T-helper 2 cell (primary cell): ENCODE data around the gene CNTNAP2.
A peak's percentile ranks its signal among the peaks of the same experiment; 100 is the strongest.

ENCODE experiments used
- DNase-seq, 5 experiments: peaks; one replicate each; pipeline versions ENCODE4 v3.0.0 to v3.0.0-alpha.2; 2012 to 2022

The CNTNAP2 gene

GRCh38 chr7:147909431-147910148, 1793.0 kb downstream of the CNTNAP2 start:
- DNase-seq: no peak

GRCh38 chr7:147911201-147911601, 1794.6 kb downstream of the CNTNAP2 start:
- no peak for DNase-seq

GRCh38 chr7:147912291-147912690, 1795.7 kb downstream of the CNTNAP2 start:
- DNase-seq: no peak

- DNase-seq: no peak
Measured at GRCh38 chr7:147912946-147913638, 1796.5 kb downstream of the CNTNAP2 start.

GRCh38 chr7:147915781-147916180, 1799.2 kb downstream of the CNTNAP2 start:
- no peak for DNase-seq

GRCh38 chr7:147916573-147916972, 1800.0 kb downstream of the CNTNAP2 start:
- DNase-seq: no peak

GRCh38 chr7:147923841-147924240, 1807.2 kb downstream of the CNTNAP2 start:
- no peak for DNase-seq

- DNase-seq: no peak
Measured at GRCh38 chr7:147937428-147937827, 1820.8 kb downstream of the CNTNAP2 start.

- DNase-seq: no peak
Measured at GRCh38 chr7:147941381-147941780, 1824.8 kb downstream of the CNTNAP2 start.

GRCh38 chr7:147944321-147944720, 1827.7 kb downstream of the CNTNAP2 start:
- no peak for DNase-seq

GRCh38 chr7:147952918-147953317, 1836.3 kb downstream of the CNTNAP2 start:
- no peak for DNase-seq

GRCh38 chr7:147968046-147968610, 1851.5 kb downstream of the CNTNAP2 start:
- DNase-seq: no peak

GRCh38 chr7:147971606-147972110, 1855.1 kb downstream of the CNTNAP2 start:
- DNase-seq: no peak

- no peak for DNase-seq
Measured at GRCh38 chr7:147978201-147978600, 1861.6 kb downstream of the CNTNAP2 start.

GRCh38 chr7:147978651-147979050, 1862.0 kb downstream of the CNTNAP2 start:
- DNase-seq: no peak

GRCh38 chr7:147980826-147981813, 1864.5 kb downstream of the CNTNAP2 start:
- DNase-seq: peak in 1 of 5 experiments; percentile 84

- no peak for DNase-seq
Measured at GRCh38 chr7:147982307-147982706, 1865.7 kb downstream of the CNTNAP2 start.

- DNase-seq: no peak
Measured at GRCh38 chr7:147984265-147984664, 1867.7 kb downstream of the CNTNAP2 start.

- no peak for DNase-seq
Measured at GRCh38 chr7:147990079-147990478, 1873.5 kb downstream of the CNTNAP2 start.

GRCh38 chr7:147990942-147991341, 1874.3 kb downstream of the CNTNAP2 start:
- no peak for DNase-seq

- no peak for DNase-seq
Measured at GRCh38 chr7:147992698-147993097, 1876.1 kb downstream of the CNTNAP2 start.

- no peak for DNase-seq
Measured at GRCh38 chr7:147997636-147998035, 1881.0 kb downstream of the CNTNAP2 start.

- DNase-seq: no peak
Measured at GRCh38 chr7:147999962-148000361, 1883.4 kb downstream of the CNTNAP2 start.
